NCI-H524 (cell line): ENCODE results near the gene DDAH1.
A peak's percentile ranks its signal among the peaks of the same experiment; 100 is the strongest.

Source experiments
- DNase-seq, 2 experiments: peaks; one replicate each; lab custom pipeline; 2025; lab: John Stamatoyannopoulos, UW

Gene DDAH1

DNA sequence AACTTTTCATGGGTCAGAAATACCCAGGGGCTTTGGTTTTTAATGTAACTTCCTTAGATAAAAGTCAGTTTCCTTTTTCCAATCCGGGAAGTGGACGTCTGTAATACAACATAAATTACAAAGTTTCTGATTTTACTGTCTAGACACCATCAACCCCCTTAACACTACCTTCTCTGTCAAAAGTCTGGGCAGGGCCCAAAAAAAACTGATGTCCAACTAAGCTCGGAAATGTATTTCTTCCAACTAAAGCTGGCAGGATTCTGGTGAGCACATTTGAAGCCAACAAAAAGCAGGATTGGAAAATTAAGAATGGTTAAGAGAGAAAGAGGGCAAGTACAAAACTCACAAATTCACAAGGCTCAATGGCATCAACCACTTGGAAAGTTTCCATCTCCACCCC is 24.3 kb downstream of the DDAH1 start:
- no peak for DNase-seq

DNA sequence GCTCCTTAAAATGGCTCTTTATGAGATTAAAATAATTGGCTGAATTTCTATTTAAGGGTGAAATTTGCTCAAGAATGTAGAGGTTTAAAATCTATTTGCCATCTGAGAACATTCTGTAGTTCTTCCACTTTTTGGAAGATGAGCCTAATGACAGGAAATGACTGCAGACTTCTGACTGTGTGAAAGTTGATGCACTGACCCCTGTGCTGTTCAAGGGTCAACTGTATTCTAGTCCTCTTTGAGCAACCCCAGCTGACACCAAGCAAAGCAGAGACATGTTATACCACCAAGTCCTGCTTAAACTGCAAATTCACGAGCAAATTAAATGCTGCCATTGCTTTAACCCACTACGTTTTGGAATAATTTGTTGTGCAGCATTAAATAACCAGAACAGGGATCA is 26.6 kb downstream of the DDAH1 start:
- no peak for DNase-seq

DNA sequence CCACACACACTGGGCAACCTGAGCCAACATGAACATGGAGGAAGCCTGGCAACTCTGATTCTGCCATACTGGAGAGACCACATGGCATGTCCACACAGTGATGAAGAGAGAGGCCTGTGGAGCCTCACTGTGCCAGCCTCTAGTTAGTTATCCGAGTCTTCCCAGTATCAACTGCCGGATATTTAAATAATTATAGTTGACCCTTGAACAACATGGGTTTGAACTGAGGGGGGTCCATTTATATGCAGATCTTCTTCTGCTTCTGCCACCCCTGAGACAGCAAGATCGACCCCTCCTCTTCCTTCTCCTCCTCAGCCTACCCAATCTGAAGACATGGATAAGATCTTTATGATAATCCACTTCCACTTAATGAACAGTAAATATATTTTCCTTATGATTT is 27.8 kb downstream of the DDAH1 start:
- no peak for DNase-seq

DNA sequence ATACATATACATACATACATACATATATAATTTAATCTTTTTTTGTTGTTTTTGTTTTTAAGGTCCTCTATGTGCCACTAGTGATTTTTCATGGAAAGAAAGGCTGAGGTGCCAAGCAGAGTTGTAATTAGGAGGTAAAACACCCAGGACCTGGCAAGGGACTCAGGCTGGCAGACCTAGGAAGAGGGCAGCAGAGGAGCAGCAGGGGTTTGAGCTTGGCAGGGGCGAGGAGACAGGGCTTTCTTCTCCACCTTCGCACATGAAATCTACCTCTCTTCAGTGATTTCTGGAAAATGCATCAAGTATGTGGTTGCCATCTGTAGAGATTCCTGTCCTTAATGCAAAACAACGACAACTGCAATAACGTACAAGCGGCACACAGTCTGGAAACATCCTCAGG is 31.9 kb downstream of the DDAH1 start:
- no peak for DNase-seq

DNA sequence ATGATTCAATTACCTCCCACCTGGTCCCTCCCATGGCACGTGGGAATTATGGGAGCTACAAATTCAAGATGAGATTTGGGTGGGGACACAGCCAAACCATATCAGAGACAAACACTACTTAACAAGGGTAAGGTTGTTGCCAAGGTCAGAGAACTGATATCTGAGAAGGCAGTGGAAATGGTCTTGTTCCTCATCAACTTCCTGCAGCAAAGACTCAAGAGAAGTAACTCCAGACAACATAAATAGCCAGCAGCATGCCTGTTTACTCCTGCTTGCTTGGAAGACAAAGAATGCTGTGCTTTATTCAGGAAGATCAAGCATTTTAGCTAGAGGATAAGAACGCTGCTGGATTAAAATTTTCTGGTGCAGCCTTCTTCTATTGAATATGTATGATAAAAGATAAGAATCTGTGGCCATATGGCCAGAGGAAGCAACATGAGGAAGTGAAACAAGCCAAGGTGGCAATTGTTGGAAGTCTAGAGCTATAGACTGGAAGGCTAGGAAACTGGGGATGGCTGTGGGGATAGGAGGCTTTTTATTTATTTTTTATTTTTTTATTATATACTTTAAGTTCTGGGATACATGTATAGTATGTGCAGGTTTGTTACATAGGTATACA is 36.4 kb downstream of the DDAH1 start:
- peak in 1 of 2 experiments; percentile 27 for DNase-seq

DNA sequence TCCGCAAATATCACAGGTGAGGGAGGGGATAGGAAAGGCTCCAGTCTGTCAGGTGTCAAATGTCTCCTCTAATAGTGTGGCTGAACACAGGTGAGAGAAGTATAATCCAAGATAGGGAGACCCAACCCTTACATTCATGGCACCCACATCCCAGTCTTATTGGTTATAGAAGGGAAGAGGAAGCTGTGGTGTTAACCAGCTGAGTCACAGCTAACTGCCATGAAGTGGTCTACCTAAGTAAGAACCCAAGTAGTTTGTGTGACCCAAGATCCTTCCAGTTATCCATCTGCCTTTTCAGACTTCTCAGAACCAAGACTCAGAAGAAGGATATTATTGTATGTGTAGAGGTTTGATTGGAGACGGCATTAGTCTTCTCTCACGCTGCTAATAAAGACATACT is 37.1 kb downstream of the DDAH1 start:
- no peak for DNase-seq

DNA sequence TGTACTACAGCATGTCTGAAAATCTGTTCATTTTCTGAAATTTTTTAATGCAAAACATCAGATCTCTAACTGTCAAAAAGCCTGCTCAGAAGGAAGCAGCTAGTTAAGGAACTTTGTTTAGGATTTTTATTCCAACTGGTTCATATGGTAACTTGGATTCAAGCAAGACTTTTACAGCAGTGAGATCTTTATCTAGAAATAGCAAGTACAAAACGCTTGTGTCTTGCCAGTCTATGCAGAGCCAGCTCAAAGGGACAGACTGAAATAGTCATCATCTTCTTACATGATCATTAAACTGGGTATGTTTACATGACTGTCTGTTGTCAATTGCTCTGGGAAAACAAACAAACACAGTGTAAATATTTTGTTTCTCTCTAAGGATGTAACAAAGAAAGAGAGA is 37.6 kb downstream of the DDAH1 start:
- DNase-seq = no peak

DNA sequence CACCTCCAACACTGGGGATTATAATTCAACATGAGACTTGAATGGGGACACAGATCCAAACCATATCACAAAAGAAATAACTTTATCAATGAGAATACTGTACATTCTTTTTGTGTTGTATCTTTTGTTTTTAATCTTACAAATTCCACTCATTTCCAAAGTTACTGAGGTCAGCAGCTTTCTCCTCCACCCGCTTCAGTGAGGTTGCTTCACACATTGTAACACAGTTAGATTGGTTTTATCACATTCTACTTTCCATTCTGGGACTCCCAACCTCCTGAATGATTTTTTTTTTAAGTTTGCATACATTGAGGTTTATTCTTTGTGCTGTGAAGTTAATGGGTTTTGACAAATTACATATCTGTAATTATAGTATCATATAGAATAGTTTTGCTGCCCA is 43.8 kb downstream of the DDAH1 start:
- no peak for DNase-seq

DNA sequence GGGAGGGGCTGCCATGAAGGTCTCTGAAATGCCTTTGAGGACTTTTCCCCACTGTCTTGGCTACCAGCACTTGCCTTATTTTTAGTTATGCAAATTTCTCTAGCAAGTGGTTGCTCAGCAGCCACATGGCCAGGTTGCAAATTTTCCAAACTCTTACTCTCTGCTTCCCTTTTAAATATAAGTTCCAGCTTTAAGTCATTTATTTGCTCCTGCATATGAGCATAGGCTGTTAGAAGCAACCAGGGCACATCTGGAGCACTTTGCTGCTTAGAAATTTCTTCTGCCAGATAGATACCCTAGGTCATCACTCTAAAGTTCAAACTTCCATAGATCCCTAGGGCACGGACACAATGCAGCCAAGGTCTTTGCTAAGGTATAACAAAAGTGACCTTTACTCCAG is 44.8 kb downstream of the DDAH1 start:
- no peak for DNase-seq

DNA sequence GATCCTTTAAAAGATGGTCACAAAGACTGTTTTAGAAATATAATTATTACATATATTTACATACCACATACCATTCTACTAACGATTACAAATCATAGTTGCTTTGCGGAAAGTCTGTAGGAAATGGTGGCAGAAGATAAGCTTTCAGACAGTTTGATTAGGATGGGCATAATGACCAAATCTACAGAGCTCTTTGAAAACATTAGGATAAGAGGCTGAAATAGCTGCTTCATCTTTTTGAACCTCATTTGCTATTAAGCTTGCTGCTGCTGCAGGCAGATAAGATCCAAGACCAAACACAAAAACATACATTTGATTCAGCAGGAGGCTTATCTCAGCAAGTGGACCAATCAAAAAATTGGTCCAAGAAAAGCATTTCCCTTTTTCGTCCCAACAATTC is 47.1 kb downstream of the DDAH1 start:
- DNase-seq = no peak

DNA sequence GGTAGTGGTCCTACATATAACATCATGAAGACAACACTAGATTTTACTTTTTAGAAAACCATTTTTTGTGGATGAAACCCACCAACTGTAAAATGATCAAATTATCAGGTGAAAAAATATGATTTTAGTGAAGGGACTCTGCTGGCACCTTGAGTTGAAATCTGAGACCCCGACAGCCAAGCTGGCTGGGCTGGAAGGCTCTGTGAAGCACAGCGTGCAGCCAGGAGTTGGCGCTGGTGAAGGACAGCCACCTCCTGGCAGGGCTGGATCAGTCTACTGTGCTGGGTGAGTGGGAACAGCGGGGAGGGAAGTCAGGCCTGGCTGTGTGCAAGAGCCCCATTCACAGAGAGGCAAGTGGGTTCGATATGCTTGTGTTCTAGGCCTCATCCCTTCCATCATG is 47.9 kb downstream of the DDAH1 start:
- peak in 1 of 2 experiments; percentile 54 for DNase-seq

DNA sequence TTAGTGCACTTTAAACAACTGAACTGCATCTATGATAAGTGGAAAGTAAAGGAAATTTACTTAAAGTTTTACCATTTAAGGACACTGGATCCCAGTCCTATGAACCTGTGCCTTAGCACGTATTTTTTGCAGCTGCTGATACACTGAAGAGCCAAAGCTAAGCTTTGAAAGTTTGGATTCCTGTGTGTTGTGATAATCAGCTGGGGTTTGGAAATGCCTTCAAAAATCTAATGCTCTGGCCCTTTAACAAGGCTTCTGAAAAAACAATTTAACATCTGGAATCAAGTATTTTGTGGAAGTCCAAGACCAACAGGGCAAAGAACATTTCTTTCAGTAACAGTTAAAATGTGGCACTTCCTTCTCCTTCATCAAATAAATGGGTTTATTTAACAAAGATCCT is 51.8 kb downstream of the DDAH1 start:
- DNase-seq = no peak

DNA sequence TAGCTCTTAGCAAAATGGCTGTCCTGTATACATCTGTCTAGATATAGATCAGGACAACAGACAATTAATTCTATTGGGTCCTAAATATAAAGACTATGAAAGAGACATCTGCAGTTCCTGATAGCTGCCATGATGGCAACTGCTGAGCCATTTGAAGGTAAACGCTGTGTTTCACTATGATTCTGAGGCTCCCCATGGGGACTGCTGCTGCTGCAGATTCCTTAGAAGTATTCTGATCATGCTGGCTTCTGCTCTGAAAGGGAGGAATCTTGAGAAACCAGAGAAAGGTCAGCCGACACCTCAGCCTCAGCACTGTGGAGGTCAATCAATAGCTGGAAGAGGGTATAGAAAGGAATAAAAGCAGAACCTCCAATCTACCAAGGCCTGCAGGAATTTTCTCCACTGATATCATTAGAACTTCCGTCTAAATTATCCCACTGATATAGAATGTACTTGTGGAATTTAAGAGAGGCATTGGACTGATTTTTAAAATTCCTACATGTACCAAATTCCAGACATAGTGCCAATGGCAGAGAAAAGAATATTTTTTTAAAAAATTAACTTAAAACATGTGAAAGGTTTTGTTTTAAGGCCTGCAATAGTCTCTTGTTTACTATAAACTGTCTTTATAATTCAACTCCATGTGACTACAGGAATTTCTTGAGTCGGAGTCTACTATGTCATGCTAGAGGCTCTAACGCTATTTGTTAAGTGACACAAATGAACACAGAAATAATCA is 53.2 kb downstream of the DDAH1 start:
- DNase-seq = no peak

DNA sequence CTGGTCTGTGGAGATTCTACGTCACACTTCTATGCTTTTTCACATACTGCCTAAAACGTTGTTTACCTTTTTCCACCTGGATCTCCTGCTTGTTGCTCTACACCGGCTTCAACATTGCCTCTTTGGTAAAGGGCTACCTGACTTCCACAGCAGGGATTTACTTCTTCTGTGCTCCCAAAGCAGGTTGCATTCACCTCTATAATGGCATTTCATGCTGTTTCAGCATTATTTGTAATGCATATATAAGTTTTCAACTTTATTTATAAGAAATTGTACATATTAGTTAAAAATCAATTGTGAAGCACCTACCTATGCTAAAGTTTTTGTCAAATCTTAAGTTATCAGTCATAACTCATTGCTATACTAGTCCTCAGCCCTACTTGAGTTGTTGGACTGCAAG is 55.4 kb downstream of the DDAH1 start:
- DNase-seq = no peak

DNA sequence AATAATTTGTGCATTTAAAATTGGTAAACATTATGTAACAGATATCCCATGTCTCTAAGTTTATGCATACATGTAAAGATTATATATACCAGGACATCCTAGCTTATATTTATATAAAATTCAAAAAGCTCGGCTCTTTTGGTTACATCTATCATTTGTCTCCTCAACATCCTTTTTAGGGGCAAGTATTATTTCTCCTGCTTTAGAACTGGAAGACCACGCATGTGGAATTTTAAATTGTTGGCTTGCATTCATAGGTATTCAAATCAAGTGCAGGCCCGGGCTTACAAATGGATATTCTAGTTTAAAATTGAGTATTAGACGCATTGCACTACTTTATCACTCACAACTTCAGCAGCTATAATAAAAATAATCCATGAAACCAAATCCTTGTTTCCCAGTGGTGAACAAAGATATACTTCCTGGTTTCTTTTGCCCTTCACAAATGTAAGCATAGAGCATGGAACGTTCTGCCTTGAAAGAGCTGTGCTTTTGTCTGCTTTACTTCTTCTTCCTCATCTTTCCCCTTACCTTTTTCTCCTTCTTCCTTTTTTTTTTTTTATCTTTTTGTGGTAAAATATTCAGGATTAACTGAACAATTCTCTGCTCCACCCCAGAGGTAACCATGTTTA is 57.1 kb downstream of the DDAH1 start:
- no peak for DNase-seq

DNA sequence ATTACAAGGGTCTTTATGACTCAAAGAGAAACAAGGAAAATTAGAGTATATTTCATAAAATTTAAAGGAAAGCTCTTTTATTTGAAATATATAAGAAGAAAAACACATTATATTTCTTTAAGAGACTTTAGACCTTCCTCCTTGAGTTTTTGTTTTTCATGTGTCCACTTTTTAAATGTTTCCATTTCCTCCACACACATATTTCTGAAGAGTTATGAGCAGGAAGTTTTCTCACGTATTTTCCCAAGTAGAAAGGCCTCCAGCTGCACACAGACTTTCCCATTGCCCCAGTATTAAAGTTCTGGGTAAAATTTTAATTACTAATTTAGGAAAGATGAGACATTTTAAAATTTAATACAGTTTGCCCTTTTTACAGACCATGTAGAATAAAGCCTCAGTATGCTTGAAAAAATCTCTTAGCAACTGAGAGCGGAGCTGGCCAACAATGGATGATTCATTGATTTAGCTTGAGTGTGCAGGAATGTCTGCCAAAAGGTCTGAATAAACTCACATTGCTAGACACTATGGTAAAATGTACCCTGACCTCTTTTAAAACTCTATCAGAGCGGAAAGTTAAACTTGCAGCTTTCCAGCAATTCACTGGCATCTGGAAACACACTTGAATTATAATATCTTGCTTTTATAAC is 57.9 kb downstream of the DDAH1 start:
- DNase-seq = no peak

DNA sequence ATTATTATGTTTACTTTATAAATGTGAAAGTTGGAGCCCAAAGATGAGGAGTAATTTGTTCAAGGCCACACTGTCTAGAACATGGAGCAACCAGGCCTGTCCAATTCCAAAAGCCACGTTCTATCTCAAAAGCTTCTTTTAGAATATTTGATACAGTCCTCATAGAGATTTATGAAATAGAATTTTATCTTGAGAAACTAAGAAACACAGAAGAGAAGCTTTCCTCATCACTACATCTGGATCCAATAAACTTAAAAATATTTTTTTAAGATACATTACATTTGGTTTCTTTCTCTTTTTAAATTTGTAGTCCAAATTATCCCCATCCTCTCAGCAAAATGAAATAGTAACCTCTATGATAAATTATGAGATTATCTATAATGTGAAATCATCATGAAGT is 58.9 kb downstream of the DDAH1 start:
- DNase-seq = no peak

DNA sequence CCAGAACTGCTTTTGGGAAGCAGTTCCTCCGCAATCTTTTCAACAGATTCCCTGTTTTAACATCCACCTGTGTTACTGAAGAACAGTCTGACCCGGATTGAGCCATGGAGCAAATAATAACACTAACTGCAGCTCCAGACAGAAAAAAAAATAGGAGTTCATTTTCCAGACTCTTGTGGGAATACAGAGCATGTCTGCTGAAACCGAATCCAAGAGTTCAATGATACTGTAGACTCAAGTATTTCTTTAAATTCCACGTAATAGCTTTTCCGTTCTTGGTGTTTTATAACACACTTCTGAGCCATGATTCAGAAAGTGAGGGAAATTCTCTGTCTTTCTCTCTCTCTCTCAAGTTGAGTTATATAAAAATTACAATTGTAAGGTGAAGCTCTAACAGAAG is 60.6 kb downstream of the DDAH1 start:
- no peak for DNase-seq

DNA sequence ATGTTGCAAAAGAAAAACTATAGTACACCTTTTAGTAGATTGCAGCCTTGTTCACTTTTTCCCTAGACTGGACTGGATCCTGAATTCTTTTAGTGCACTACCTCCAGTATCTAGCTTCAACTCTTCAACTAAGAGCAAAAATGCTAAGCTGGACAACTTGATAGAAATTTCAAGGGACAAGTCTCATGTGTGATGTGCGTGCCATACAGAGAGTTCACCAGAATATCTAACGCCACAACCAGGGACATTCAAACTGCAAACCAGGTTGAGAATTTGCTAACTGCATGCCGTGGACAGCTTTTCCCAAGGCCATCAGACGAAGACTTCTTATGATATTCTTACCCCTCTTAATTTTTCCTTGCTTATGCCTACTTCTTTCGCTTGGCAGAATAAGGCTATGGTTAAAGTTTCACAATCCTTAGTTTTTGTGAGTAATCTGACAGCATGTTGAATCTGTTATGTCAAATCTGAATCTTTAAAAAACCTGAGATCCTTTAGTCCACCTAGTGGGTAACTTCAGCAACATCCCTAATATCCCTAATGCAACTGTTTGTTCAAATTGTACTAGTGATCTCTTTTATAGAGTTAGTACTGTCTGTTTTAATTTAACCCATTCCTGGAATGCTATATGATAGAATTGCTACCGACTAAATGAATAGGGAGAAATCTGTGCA is 66.4 kb downstream of the DDAH1 start:
- DNase-seq = no peak

DNA sequence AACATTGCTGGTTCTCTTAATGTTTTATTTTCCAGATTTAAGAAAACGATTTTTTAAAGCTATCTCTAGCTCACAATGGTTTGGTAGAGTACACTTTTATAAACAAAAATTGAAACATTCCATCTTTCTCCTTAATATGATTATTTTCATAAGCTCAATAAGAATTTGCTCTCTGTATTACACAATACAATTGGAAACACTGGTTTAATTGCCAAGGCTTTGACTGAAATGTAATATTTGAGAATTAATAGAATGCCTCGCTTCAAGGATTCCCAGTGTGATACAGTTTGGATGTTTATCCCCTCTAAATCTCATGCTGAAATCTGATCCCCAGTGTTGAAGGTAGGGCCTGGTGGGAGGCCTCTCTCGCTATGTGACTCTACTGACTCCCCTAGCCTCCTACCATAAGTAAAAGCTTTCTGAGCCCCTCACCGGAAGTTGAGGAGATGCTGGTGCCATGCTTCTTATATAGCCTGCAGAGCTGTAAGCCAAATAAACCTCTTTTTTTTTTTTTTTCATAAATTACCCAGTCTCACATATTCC is 67.4 kb downstream of the DDAH1 start:
- DNase-seq = peak in 1 of 2 experiments; percentile 42

DNA sequence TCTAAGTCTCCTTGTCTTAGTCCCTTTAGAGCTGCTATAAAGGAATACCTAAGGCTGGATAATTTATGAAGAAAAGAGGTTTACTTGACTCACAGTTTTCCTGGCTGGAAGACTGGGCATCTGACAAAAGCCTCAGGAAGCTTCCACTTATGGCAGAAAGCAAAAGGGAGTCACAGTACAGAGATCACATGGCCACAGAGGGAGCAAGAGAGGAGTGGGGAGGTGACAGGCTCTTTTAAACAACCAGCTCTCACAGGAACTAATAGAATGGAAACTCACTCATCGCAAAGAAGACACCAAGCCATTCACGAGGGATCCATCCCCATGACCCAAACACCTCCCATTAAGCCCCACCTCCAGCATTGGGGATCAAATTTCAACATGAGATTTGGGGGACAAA is 68.8 kb downstream of the DDAH1 start:
- DNase-seq = no peak

DNA sequence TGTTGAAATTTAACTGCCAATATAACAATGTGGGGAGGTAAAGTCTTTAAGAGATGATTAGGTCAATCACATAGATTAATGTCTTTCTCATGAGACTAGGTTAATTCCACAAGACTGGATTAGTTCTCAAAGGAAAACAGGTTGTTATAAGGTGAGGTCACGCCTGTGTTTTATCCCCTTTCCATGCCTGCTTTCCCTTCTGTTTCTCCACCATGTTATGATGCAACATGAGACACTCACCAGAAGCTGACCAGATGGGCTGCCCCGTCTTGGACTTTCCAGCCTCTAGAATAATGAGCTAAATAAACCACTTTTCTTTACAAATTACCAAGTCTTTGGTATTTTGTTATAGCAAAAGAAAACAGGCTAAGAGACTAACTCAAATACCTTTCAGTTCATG is 70.8 kb downstream of the DDAH1 start:
- peak in 1 of 2 experiments; percentile 55 for DNase-seq
